ENCODE data around the gene ST8SIA5.

Gene ST8SIA5

DNA sequence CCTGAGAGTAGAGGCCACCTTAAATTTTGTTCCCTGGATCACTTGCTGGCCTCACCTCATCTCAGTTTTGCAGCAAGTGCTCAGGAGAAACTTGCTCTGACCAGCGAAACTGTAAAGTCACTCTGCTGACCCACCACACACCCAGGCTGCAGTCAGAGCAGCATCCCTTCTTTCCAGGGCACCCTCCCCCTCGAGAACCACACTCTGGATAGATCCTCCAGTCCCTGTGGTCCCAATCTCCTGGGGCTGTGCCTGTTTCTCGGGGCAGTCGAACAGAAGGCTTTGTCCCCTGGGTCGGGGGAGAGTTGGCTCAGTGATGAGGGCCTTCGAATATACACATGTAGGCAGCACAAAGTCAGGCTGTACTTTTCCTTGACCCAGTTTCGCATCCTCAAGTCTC, 18.4 kb downstream of the ST8SIA5 start:
- no peak for DNase-seq

GRCh38 chr18:46736736-46737135, 20.1 kb downstream of the ST8SIA5 start:
- no peak for DNase-seq

DNA sequence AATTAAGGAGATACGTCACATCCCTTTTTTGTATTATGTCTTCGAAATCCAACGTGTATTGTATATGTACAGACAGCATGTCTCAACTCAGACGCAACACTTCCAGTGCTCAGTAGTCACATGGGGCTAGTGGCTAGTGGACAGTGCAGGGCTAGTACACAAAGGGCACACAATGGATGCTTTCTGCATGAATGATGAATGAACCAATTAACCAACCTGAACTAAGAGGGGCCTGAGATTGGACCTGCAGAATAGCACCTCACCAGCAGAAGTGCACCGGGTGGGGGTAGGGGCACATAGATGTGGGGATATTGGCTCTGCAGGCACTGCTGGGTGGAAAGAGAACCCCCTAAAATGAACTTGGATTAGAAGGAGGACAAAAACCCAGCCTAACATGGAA, 20.7 kb downstream of the ST8SIA5 start:
- no peak for DNase-seq

DNA sequence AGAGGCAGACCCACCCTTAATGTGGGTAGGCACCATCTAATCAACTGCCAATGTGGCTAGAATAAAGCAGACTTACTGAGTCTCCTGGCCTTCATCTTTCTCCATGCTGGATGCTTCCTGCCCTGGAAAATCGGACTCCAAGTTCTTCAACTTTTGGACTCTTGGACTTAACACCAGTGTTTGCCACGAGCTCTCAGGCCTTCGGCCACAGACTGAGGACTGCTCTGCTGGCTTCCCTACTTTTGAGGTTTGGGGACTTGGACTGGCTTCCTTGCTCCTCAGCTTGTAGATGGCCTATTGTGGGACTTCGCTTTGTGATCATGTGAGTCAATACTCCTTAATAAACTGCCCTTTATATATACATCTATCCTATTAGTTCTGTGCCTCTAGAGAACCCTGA, 21.9 kb downstream of the ST8SIA5 start:
- no peak for DNase-seq

DNA sequence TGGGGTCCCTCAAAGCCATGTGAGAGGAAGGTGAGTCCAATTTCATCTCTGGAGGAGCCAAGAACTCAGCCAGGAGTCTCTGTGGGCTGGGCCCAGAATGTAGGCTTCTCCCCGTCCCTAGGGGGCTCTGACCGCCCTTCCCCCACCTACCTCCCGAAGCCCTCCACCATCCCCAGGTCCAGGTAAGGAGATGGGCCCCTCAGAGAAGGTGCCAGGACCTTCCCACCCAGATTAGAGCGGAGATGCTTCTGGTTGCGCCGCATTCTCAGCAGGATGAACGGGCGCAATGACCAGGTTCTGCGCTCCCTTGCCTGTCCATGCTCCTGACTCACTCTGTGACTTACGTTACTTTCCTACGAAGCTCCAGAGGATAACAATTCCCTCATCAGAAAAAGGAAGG, 23.0 kb downstream of the ST8SIA5 start:
- no peak for DNase-seq

GRCh38 chr18:46732801-46733200, 24.1 kb downstream of the ST8SIA5 start:
- no peak for DNase-seq

GRCh38 chr18:46732201-46732600, 24.7 kb downstream of the ST8SIA5 start:
- DNase-seq = no peak

- DNase-seq = no peak
These were observed 25.5 kb downstream of the ST8SIA5 start for GRCh38 chr18:46731316-46731715.

GRCh38 chr18:46728219-46728930, 28.5 kb downstream of the ST8SIA5 start:
- no peak for DNase-seq

DNA sequence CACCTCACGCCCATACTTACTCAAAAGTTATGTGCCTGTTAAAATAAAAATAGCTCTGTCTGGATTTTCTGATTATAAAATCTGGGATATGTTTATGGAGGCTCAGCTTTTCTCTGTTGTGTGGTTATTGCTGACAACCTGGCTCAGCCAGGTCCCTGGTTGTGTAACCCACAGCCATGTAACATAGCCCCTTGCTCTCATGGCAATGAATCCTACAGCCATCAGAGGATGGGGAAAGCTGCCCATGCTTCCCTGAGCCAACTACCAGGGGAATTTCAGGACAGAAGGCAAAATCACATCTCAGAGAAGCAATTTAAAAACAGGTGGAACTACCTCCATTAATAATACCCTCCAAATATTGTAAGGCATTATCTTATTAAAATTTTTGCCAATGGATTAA, 29.7 kb downstream of the ST8SIA5 start:
- no peak for DNase-seq

DNA sequence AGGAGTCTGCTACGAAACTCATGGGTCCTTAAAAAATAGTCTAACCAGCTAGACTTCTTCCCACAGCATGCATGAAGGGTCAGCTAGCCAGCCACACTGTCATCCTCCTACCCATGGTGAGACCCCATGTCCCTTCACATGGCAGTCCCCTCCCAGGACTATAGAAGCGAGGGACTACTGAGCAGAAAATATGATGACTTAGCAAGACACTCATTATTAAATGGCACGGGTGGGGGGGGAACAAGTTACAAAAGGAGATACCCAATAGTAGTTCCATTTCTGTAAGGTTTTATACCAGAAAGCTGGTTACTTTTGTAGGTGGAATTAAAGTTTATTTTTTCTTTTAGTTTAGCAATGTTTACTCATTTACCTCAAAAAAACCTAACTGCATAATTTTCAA, 31.5 kb downstream of the ST8SIA5 start:
- DNase-seq = no peak

DNA sequence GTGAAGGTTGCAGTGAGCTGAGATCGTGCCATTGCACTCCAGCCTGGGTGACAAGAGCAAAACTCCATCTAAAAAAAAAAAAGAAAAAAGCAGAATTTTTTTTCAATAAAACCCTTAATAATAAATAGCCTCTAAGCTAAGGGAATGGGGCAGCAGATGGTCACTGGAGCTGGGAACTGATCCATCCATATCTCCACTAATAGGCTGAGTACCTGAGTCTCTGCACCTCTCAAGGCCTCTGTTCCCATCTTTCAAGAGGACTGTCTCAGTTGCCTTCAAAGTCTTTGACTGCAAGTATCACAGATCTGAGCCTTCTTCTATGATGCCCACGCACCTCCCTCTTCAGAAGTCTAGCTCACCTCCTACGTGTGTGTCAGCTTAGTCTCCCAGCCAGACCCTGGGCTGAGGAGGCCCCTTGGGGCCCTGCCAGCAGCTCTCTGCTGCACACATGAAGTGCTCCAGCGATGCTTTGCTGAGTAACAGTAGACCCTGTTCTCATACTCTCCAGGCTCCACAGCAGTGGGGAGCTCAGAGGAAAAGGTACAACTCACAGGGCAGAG, 32.9 kb downstream of the ST8SIA5 start:
- no peak for DNase-seq

DNA sequence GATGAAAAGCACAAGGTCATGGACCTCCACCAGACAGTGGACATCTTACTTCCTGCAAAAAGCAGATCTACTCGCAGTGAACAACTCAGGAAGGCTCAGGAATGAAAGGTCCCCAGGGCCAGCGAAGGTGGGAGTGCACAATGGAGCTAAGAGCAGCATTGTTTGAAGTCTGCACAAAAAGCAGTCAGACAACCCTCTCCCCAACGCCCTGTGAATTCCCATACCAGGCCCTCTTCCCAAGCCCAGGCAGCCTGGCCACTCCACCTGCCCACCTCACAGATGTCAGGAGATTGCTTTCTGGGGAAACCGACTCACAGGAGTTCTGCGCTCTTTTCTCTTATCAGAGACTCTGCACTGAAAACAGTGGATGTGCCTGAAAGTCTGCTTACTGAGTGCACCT, 34.8 kb downstream of the ST8SIA5 start:
- no peak for DNase-seq

GRCh38 chr18:46721331-46721730, 35.5 kb downstream of the ST8SIA5 start:
- DNase-seq = no peak

GRCh38 chr18:46720521-46720920, 36.3 kb downstream of the ST8SIA5 start:
- no peak for DNase-seq

DNA sequence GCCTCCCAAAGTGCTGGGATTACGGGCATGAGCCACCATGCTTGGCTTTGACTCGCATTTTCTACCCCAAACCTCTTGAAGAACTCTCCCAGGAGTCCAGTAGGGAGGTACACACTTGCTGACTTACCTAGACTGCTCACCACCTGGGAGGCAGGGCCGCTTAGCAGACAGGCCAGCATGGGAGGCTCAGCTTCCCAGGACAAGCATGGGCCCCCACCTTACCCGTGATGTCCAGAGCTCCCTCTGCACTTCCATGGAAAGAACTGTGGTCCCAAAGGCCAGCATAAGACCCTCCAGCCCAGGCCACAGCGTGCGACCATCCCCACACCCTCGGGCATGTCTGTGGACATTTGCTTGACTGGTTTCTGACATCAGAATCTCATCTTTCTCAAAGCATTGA, 36.8 kb downstream of the ST8SIA5 start:
- no peak for DNase-seq

DNA sequence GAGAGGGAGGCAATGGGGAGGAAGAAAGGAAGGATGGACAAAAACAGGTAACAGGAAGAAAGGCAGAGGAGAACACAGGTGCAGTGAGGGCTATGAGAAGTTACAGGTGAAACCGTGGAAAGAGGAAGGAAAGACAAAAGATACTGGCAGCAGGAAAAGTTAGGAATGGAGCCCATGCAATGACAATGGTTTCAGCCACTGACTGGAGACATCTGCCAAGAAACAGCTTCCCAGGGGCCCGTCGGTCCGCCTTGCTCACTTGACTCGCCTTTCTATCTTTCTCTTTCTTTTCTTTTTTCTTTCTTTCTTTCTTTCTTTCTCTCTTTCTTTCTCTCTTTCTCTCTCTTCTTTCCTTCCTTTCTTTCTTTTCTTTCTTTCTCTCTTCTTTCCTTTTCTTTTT, 37.5 kb downstream of the ST8SIA5 start:
- DNase-seq = no peak

- DNase-seq = no peak
These were observed 38.1 kb downstream of the ST8SIA5 start for GRCh38 chr18:46718501-46719341.

GRCh38 chr18:46716827-46717226, 40.0 kb downstream of the ST8SIA5 start:
- DNase-seq = no peak

- no peak for DNase-seq
These were observed 40.5 kb downstream of the ST8SIA5 start for GRCh38 chr18:46716336-46716735.

DNA sequence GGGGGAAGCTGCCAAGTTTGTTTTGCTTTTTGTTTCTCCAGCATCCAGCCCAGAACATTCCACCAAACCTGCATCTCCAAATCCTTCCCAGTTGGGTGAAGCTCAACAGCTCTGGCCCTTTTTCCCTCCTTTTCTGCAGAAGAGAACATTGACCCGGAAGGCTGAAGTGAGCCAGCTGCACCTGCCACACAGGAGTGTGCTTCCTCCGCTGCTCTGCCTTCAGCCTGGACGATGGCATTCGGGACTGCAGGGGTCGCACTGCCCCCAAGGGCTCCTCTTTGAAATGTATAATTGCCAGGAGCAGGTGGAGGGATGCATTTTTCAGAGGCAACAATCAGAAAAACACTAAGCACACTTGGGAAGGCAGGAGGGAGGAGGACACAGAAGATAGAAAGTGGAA, 41.8 kb downstream of the ST8SIA5 start:
- no peak for DNase-seq

- no peak for DNase-seq
These were observed 44.4 kb downstream of the ST8SIA5 start for GRCh38 chr18:46712406-46712805.

- DNase-seq = no peak
These were observed 45.4 kb downstream of the ST8SIA5 start for GRCh38 chr18:46711444-46711863.

GRCh38 chr18:46706968-46707367, 49.9 kb downstream of the ST8SIA5 start:
- no peak for DNase-seq
